Endothelial cell of umbilical vein (primary cell): Measurements from ENCODE around the gene CDC42BPG. TPM values are rescaled to one million over a fixed set of nuclear protein-coding genes. Genes with fewer than 3 reads are reported as not detected.

Source experiments
- BruUV-seq: library from RNA; stranded (reverse); fragments of 400-500 nt; replicated peaks from 2 replicates; lab custom pipeline; 2021; lab: Mats Ljungman, UMichigan
- CTCF ChIA-PET: fragments of 300-600, 350-600 bp; sonication (Branson Sonifier 250); formaldehyde crosslinking; loops from one replicate; lab custom pipeline; 2021; ENCODE audit warnings: antibody characterized with exemption, inconsistent platforms; lab: Charles Lee
- POLR2A ChIA-PET: fragments of 300-600, 350-600 bp; sonication (Branson Sonifier 250); formaldehyde crosslinking; loops from one replicate; lab custom pipeline; 2021; ENCODE audit warnings: antibody characterized with exemption, inconsistent platforms; lab: Charles Lee
- DNase-seq: peaks from one replicate; pipeline ENCODE4 v3.0.0-alpha.2; 2011; ENCODE audit warnings: low read depth, low spot score
- FAIRE-seq: peaks from 2 replicates; lab custom pipeline; 2011; peaks lifted over from hg19 to GRCh38; lab: Jason Lieb, UNC
- H2AFZ ChIP-seq: 2 replicates; pipeline ENCODE4 v1.6.0; 2012; ENCODE audit warnings: low read depth, low read length, control low read depth, inconsistent platforms
- H3K27ac ChIP-seq: 2 replicates; pipeline ENCODE4 v1.5.1; 2011; ENCODE audit warnings: low read depth, mild to moderate bottlenecking, control low read depth, low read length, moderate library complexity; ENCODE audit not compliant: insufficient read depth
- H3K27me3 ChIP-seq, 2 experiments: 2 replicates each; pipeline versions ENCODE4 v1.6.0 to v1.6.1; 2011; ENCODE audit warnings: low read length in 2 of 2, mixed read lengths in 1 of 2; ENCODE audit not compliant: control insufficient read depth in 2 of 2, insufficient read depth in 2 of 2
- H3K36me3 ChIP-seq, 2 experiments: 2 replicates in 1 of 2; 3 replicates in 1 of 2; pipeline ENCODE4 v1.5.1; 2011; ENCODE audit warnings: low read length in 2 of 2, mild to moderate bottlenecking in 1 of 2, moderate library complexity in 1 of 2; ENCODE audit not compliant: control insufficient read depth in 2 of 2, insufficient read depth in 2 of 2; ENCODE audit errors: extremely low read depth in 1 of 2
- H3K4me1 ChIP-seq: 3 replicates; pipeline ENCODE4 v1.5.1; 2011; ENCODE audit warnings: mild to moderate bottlenecking, low read length; ENCODE audit not compliant: control insufficient read depth, insufficient read depth; ENCODE audit errors: extremely low read depth
- H3K4me2 ChIP-seq: 2 replicates; pipeline ENCODE4 v1.6.1; 2011; ENCODE audit warnings: low read length, control low read depth, mixed read lengths; ENCODE audit not compliant: insufficient read depth
- H3K4me3 ChIP-seq, 3 experiments: fragments of 200-600 bp in 1 of 3; sonication (generic), shearing (Covaris generic) in 1 of 3; replicated peaks in 1 of 3; 2 replicates each; pipeline ENCODE4 v1.5.1; 2011 to 2016; ENCODE audit warnings: control low read depth in 3 of 3, low read length in 3 of 3, mild to moderate bottlenecking in 2 of 3, inconsistent platforms in 1 of 3, low read depth in 1 of 3, moderate library complexity in 1 of 3; ENCODE audit not compliant: insufficient read depth in 1 of 3
- H3K79me2 ChIP-seq: 2 replicates; pipeline ENCODE4 v1.6.0; 2012; ENCODE audit warnings: low read length, inconsistent platforms; ENCODE audit not compliant: control insufficient read depth, insufficient read depth
- H3K9ac ChIP-seq: replicated peaks from 2 replicates; pipeline ENCODE3; 2011; ENCODE audit warnings: low read length, control low read depth; ENCODE audit not compliant: insufficient read depth; ENCODE audit errors: extremely low read depth
- H3K9me1 ChIP-seq: replicated peaks from 3 replicates; pipeline ENCODE4 v1.6.0; 2011; ENCODE audit warnings: mild to moderate bottlenecking, low read length; ENCODE audit not compliant: control insufficient read depth, insufficient read depth; ENCODE audit errors: extremely low read depth
- H3K9me3 ChIP-seq: replicated peaks from 2 replicates; pipeline ENCODE4 v1.5.1; 2012; ENCODE audit warnings: low read length, inconsistent platforms; ENCODE audit not compliant: control insufficient read depth, insufficient read depth
- H4K20me1 ChIP-seq: replicated peaks from 2 replicates; pipeline ENCODE3; 2011; ENCODE audit warnings: mild to moderate bottlenecking, low read length; ENCODE audit not compliant: control insufficient read depth, insufficient read depth; ENCODE audit errors: extremely low read depth
- EZH2 ChIP-seq: IDR thresholded peaks from 2 replicates; pipeline ENCODE4 v1.6.1; 2012; ENCODE audit warnings: borderline replicate concordance, low read depth, mild to moderate bottlenecking, moderate library complexity, low read length, inconsistent platforms; ENCODE audit not compliant: severe bottlenecking
- FOS ChIP-seq: IDR thresholded peaks from 2 replicates; pipeline ENCODE4 v1.6.1; 2011; ENCODE audit warnings: mild to moderate bottlenecking, low read length, moderate library complexity, borderline replicate concordance; ENCODE audit not compliant: insufficient read depth
- GATA2 ChIP-seq: IDR thresholded peaks from 2 replicates; pipeline ENCODE4 v1.7.0; 2011; ENCODE audit warnings: low read depth, mild to moderate bottlenecking, moderate library complexity, mixed read lengths, low read length; ENCODE audit not compliant: insufficient read length, insufficient read depth
- JUN ChIP-seq: IDR thresholded peaks from 2 replicates; pipeline ENCODE4 v1.6.1; 2011; ENCODE audit warnings: borderline replicate concordance, low read depth; ENCODE audit not compliant: insufficient read length, insufficient read depth
- MYC ChIP-seq: IDR thresholded peaks from one replicate; pipeline ENCODE4 v1.6.1; 2011; ENCODE audit warnings: mild to moderate bottlenecking, low read depth, low read length
- POLR2A ChIP-seq: IDR thresholded peaks from 2 replicates; pipeline ENCODE4 v1.6.1; 2012; ENCODE audit warnings: low read depth, mild to moderate bottlenecking, control low read depth, low read length
- POLR2AphosphoS5 ChIP-seq: IDR thresholded peaks from 2 replicates; pipeline ENCODE4 v1.6.1; 2012; ENCODE audit warnings: low read depth, mild to moderate bottlenecking, control low read depth, low read length, moderate library complexity; ENCODE audit not compliant: insufficient read depth
- dilution Hi-C: fragments of 300-500 bp; cut with MboI; formaldehyde crosslinking; loops from one replicate; pipeline ENCODE4 v1.15.0; 2019; ENCODE audit warnings: low sequenced_read_pairs; ENCODE audit not compliant: extremely low pct_ligation_motif_present
- intact Hi-C: fragments of 100-400 bp; cut with micrococcal nuclease; formaldehyde crosslinking; loops from one replicate; pipeline ENCODE4 v1.10.0; 2022
- polyA plus RNA-seq, 4 experiments: library from polyadenylated mRNA; depleted of rRNA in 3 of 4; stranded (reverse) in 3 of 4; unstranded in 1 of 4; fragments of >200 nt; gene quantifications; 2 replicates each; pipeline versions ENCODE4 v1.2.1 to v1.2.3, GENCODE V29; 2011 to 2012; ENCODE audit warnings: missing spikeins in 1 of 4
- total RNA-seq: library from RNA; stranded (reverse); gene quantifications from 2 replicates; pipeline ENCODE4 v1.2.3, GENCODE V29; 2021
- TF ChIP-seq, protein P1 (sequence below): IDR thresholded peaks from 2 replicates; pipeline ENCODE4 v1.6.1; 2011; ENCODE audit not compliant: insufficient read depth, insufficient read length
- TF ChIP-seq, protein P2 (sequence below), 2 donors: IDR thresholded peaks; 1 replicate in 1 of 2; 2 replicates in 1 of 2; pipeline ENCODE4 v1.5.1; 2011; ENCODE audit warnings: low read length in 2 of 2, mild to moderate bottlenecking in 2 of 2, moderate library complexity in 2 of 2, control low read depth in 1 of 2, inconsistent platforms in 1 of 2, low read depth in 1 of 2; ENCODE audit not compliant: insufficient read depth in 1 of 2; ENCODE audit errors: extremely low read depth in 1 of 2

The CDC42BPG gene
- total and polyA plus RNA-seq, 2 donors (not counting 3 experiments of a cell fraction or from before 2014, with no cell fraction given): 0.19 to 0.42 TPM

GRCh38 chr11:64799256-64799622 is 45.2 kb downstream of the CDC42BPG start:
- H3K4me1 ChIP-seq: peaks cover 36% of the 10 kb centered on the region
- DNase-seq: no peak
- FAIRE-seq: no peak
- H3K9me3 ChIP-seq: no peaks in the 10 kb centered on the region
- intact Hi-C loops: no loop called here
- H3K9me1 ChIP-seq: no peaks in the 10 kb centered on the region
- H3K79me2 ChIP-seq: peaks cover 5% of the 10 kb centered on the region
- TF ChIP-seq POLR2A (no peak), MYC (no peak), JUN (no peak), GATA2 (no peak), EZH2 (no peak), FOS (no peak), POLR2AphosphoS5 (no peak)
- TF ChIP-seq, protein P1, sequence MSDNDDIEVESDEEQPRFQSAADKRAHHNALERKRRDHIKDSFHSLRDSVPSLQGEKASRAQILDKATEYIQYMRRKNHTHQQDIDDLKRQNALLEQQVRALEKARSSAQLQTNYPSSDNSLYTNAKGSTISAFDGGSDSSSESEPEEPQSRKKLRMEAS: no peak
- TF ChIP-seq, protein P2, sequence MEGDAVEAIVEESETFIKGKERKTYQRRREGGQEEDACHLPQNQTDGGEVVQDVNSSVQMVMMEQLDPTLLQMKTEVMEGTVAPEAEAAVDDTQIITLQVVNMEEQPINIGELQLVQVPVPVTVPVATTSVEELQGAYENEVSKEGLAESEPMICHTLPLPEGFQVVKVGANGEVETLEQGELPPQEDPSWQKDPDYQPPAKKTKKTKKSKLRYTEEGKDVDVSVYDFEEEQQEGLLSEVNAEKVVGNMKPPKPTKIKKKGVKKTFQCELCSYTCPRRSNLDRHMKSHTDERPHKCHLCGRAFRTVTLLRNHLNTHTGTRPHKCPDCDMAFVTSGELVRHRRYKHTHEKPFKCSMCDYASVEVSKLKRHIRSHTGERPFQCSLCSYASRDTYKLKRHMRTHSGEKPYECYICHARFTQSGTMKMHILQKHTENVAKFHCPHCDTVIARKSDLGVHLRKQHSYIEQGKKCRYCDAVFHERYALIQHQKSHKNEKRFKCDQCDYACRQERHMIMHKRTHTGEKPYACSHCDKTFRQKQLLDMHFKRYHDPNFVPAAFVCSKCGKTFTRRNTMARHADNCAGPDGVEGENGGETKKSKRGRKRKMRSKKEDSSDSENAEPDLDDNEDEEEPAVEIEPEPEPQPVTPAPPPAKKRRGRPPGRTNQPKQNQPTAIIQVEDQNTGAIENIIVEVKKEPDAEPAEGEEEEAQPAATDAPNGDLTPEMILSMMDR (IDR thresholded peaks at IDR 0.05; ENCODE audit: extremely low read depth in 1 of 2, insufficient read depth in 1 of 2, low read depth in 1 of 2, low read length in 2 of 2): no peak
- CTCF ChIA-PET: interaction anchor here (1.1 to 3.6 kb wide), 5 partner anchors 11 to 89 kb away, joined by 3 to 32 read pairs (median 5); partner anchors contain the start of genes CDC42BPG and SF1
- no peak overlapping the region for H3K27ac ChIP-seq
- H4K20me1 ChIP-seq: no peaks in the 10 kb centered on the region
- H3K9ac ChIP-seq: no peak overlapping the region
- no peak overlapping the region for H2AFZ ChIP-seq
- no TSS peak for BruUV-seq
- no peaks in the 10 kb centered on the region for H3K27me3 ChIP-seq
- no peak overlapping the region for H3K4me2 ChIP-seq
- H3K4me3 ChIP-seq: no peak overlapping the region
- peaks cover 2 to 14% of the 10 kb centered on the region in 2 experiments for H3K36me3 ChIP-seq
- POLR2A ChIA-PET: interaction anchor here (0.6 kb wide), 1 partner anchor 359 kb away, joined by 3 read pairs; no protein-coding TSS in a partner anchor
- dilution Hi-C loops: no loop called here
